ENCODE results near the gene TDG. TPM values are rescaled to one million over a fixed set of nuclear protein-coding genes. Genes with fewer than 3 reads are reported as not detected.
"Not testable (repeated sequence)": the region's sequence is repeated elsewhere in the genome, so short reads cannot be mapped to it uniquely, and the experiment has no call there.

Gene TDG
- total RNA-seq, 2 experiments from 2014 or later, result 18.0 to 19.3 TPM

DNA sequence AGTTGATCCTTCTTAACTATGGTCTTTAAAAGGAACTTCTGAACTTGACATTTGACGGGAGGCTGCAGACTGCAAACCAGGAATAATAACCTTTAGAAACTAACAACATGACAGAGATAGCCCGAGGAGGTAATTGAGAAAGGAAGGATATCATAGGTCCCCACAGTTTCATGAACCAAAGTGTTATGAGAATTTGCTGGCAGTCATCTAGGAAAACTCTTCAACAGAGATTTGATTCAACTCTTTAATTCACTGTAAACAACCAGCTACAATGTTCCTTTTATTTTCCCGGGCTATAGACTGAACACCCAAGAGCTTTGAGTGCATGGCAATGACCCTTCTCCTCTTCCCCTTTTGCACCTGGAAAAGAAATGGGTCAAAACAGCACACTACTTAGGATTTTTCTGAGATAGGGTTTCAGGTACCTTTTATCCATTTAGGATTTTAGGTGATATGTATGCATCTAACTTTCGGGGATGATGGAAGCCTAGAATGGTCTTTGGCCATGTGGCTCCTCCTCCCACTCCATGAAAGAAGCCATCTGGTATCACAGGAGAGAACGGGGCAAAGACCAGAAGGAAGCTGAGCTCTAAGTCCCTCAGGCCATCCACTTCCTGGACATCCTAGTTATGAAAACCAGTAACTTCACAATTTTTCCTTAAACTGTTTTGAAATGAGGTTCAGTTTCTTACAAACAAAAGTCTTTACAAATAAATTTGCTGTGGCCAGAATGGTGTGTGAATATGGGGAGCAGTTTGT, 61.3 kb downstream of the TDG start:
- no peaks in the 10 kb centered on the region for H3K36me3 Mint-ChIP-seq (ENCODE audit: low read depth)
- H3K27me3 Mint-ChIP-seq (ENCODE audit: low read depth), result peaks cover 10% of the 10 kb centered on the region
- no peaks in the 10 kb centered on the region for H3K9me3 Mint-ChIP-seq
- no peak for DNase-seq
- no peak overlapping the region for H3K27ac Mint-ChIP-seq
- no peak overlapping the region for H3K4me3 Mint-ChIP-seq
- intact Hi-C loops (cut with micrococcal nuclease), result no loop called here
- CTCF ChIA-PET, result no interaction called here
- no peaks in the 10 kb centered on the region for H3K4me1 Mint-ChIP-seq (ENCODE audit: low read depth)

DNA sequence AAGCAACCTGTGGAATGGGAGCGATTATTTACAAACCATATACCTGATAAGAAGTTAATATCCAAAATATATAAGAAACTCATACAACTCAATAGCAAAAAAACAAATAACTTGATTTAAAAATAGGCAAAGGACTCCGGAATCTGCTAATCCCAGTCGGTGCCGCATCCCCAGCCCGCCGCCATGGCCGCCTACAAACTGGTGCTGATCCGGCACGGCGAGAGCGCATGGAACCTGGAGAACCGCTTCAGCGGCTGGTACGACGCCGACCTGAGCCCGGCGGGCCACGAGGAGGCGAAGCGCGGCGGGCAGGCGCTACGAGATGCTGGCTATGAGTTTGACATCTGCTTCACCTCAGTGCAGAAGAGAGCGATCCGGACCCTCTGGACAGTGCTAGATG, 64.9 kb downstream of the TDG start:
- H3K4me1 Mint-ChIP-seq (ENCODE audit: low read depth); H3K36me3 Mint-ChIP-seq (ENCODE audit: low read depth); H3K9me3 Mint-ChIP-seq; CTCF ChIA-PET; H3K4me3 Mint-ChIP-seq; DNase-seq; intact Hi-C loops (cut with micrococcal nuclease); H3K27ac Mint-ChIP-seq; H3K27me3 Mint-ChIP-seq (ENCODE audit: low read depth): not testable (repeated sequence)

DNA sequence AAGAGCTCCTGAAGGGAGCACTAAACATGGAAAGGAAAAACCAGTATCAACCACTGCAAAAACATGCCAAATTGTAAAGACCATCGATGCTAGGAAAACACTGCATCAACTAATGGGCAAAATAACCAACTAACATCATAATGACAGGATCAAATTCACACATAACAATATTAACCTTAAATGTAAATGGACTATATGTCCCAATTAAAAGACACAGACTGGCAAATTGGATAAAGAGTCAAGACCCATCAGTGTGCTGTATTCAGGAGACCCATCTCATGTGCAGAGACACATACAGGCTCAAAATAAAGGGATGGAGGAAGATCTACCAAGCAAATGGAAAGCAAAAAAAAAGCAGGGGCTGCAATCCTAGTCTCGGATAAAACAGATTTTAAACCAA, 70.5 kb downstream of the TDG start:
- DNase-seq; H3K9me3 Mint-ChIP-seq; H3K4me3 Mint-ChIP-seq; H3K36me3 Mint-ChIP-seq (ENCODE audit: low read depth); intact Hi-C loops (cut with micrococcal nuclease); H3K27ac Mint-ChIP-seq; H3K27me3 Mint-ChIP-seq (ENCODE audit: low read depth); H3K4me1 Mint-ChIP-seq (ENCODE audit: low read depth); CTCF ChIA-PET: not testable (repeated sequence)

Other genes starting within 250 kb of the TDG start
- 1 to 10 TPM; 6.0 to 6.4 TPM for gene NT5DC3, start 124.6 kb upstream of the TDG start, total RNA-seq
- gene HSP90B1, start 35.5 kb upstream of the TDG start, total RNA-seq, result 100 to 1,000 TPM; 392 to 418 TPM
- not detected for gene GLT8D2, start 84.3 kb downstream of the TDG start, total RNA-seq
- gene HCFC2, start 98.7 kb downstream of the TDG start, total RNA-seq, result 1 to 10 TPM; 7.4 to 8.3 TPM
- 10 to 100 TPM; 23.3 to 28.3 TPM for gene NFYB, start 172.3 kb downstream of the TDG start, total RNA-seq
- 10 to 100 TPM; 86.0 to 86.9 TPM for gene TXNRD1, start 249.9 kb downstream of the TDG start, total RNA-seq

Data from activated naive CD4-positive, alpha-beta T cell treated with anti-CD3 and anti-CD28 coated beads for 36 hours (primary cell).